Fibroblast of lung (primary cell): Measurements from ENCODE around the gene CTSC. TPM values are rescaled to one million over a fixed set of nuclear protein-coding genes. Genes with fewer than 3 reads are reported as not detected.

Experiments used
- DNase-seq, 2 donors: peaks; one replicate each; pipeline versions ENCODE4 v3.0.0 to v3.0.0-alpha.2; 2010; ENCODE audit warnings: low read depth in 2 of 2
- H2AFZ ChIP-seq: 2 replicates; pipeline ENCODE4 v1.5.1; 2012; ENCODE audit warnings: low read length, control low read depth, inconsistent platforms
- H3K27ac ChIP-seq: 2 replicates; pipeline ENCODE4 v1.5.1; 2011; ENCODE audit warnings: low read length, control low read depth; ENCODE audit not compliant: insufficient read depth
- H3K27me3 ChIP-seq: 2 replicates; pipeline ENCODE4 v1.5.1; 2011; ENCODE audit warnings: mild to moderate bottlenecking, low read length; ENCODE audit not compliant: control insufficient read depth, insufficient read depth
- H3K36me3 ChIP-seq: 2 replicates; pipeline ENCODE4 v1.5.1; 2011; ENCODE audit warnings: low read length; ENCODE audit not compliant: control insufficient read depth, insufficient read depth
- H3K4me1 ChIP-seq: 2 replicates; pipeline ENCODE4 v1.5.1; 2011; ENCODE audit warnings: low read length; ENCODE audit not compliant: control insufficient read depth, insufficient read depth; ENCODE audit errors: extremely low read depth
- H3K4me2 ChIP-seq: 2 replicates; pipeline ENCODE4 v1.5.1; 2011; ENCODE audit warnings: low read length, control low read depth; ENCODE audit not compliant: insufficient read depth; ENCODE audit errors: extremely low read depth
- H3K4me3 ChIP-seq, 4 experiments: fragments of 200-600 bp in 1 of 4; sonication (generic) in 1 of 4; replicated peaks in 1 of 4; 2 replicates each; pipeline ENCODE4 v1.5.1; 2011 to 2016; ENCODE audit warnings: low read length in 4 of 4, low read depth in 3 of 4, mild to moderate bottlenecking in 3 of 4, control low read depth in 2 of 4, inconsistent platforms in 1 of 4, mixed read lengths in 1 of 4; ENCODE audit not compliant: insufficient read depth in 1 of 4; ENCODE audit errors: control extremely low read depth in 1 of 4
- H3K79me2 ChIP-seq: 2 replicates; pipeline ENCODE4 v1.5.1; 2012; ENCODE audit warnings: mild to moderate bottlenecking, low read length, inconsistent platforms; ENCODE audit not compliant: control insufficient read depth, insufficient read depth
- H3K9ac ChIP-seq: 2 replicates; pipeline ENCODE4 v1.5.1; 2011; ENCODE audit warnings: mild to moderate bottlenecking, low read length, control low read depth; ENCODE audit not compliant: insufficient read depth
- H3K9me3 ChIP-seq: 2 replicates; pipeline ENCODE4 v1.5.1; 2012; ENCODE audit warnings: low read depth, low read length; ENCODE audit not compliant: control insufficient read depth, insufficient read depth
- H4K20me1 ChIP-seq: 2 replicates; pipeline ENCODE4 v1.5.1; 2011; ENCODE audit warnings: low read length; ENCODE audit not compliant: control insufficient read depth, insufficient read depth; ENCODE audit errors: extremely low read depth
- CTCF ChIP-seq, 2 donors: IDR thresholded peaks in 1 of 2; conservative IDR thresholded peaks in 1 of 2; 1 replicate in 1 of 2; 2 replicates in 1 of 2; pipeline ENCODE4 v1.5.1; 2011 to 2012; ENCODE audit warnings: low read length in 2 of 2, control low read depth in 1 of 2, inconsistent platforms in 1 of 2, low read depth in 1 of 2, mild to moderate bottlenecking in 1 of 2
- EZH2 ChIP-seq: IDR thresholded peaks from 2 replicates; pipeline ENCODE4 v1.5.1; 2012; ENCODE audit warnings: low read length, control low read depth, mild to moderate bottlenecking; ENCODE audit errors: missing control alignments
- polyA plus RNA-seq, 2 donors: library from polyadenylated mRNA; depleted of rRNA in 1 of 2; stranded (reverse) in 1 of 2; unstranded in 1 of 2; fragments of >200 nt; gene quantifications; 2 replicates each; pipeline ENCODE4 v1.2.1, GENCODE V29; 2011 to 2012; ENCODE audit warnings: missing spikeins in 1 of 2
- total RNA-seq: library from RNA; depleted of rRNA; stranded (reverse); fragments of >200 nt; gene quantifications from 2 replicates; pipeline ENCODE4 v1.2.1, GENCODE V29; 2014

Gene CTSC
- total and polyA plus RNA-seq, 2 donors (not counting 1 experiment from before 2014, with no cell fraction given), result 75.8 to 593 TPM

DNA sequence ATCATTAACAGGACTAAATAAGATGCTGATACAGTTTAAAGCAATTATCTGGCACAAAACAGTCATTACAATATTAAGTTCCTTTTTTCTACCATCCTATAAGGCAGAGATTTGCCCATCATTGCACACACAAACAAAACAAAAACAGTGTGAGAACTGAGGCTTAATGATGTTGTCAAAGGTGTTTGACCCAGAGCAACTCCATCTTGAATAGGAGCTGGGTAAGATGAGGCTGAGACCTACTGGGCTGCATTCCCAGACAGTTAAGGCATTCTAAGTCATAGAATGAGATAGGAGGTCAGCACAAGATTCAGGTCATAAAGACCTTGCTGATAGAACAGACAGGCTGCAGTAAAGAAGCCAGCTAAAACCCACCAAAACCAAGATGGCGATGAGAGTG lies 33.2 kb downstream of the CTSC start:
- no peak overlapping the region for H2AFZ ChIP-seq
- H3K4me2 ChIP-seq, result no peak overlapping the region
- no peak for DNase-seq
- TF ChIP-seq EZH2 (no peak), CTCF (conservative IDR thresholded peaks at IDR 0.05 in 1 of 2, IDR thresholded peaks at IDR 0.05 in 1 of 2; ENCODE audit: low read depth in 1 of 2, low read length in 2 of 2) (no peak)
- H3K4me3 ChIP-seq, result no peak overlapping the region
- peaks cover 6% of the 10 kb centered on the region for H3K36me3 ChIP-seq
- no peaks in the 10 kb centered on the region for H3K4me1 ChIP-seq
- no peak overlapping the region for H3K9ac ChIP-seq
- H4K20me1 ChIP-seq, result no peaks in the 10 kb centered on the region
- H3K9me3 ChIP-seq, result no peaks in the 10 kb centered on the region
- H3K27me3 ChIP-seq, result no peaks in the 10 kb centered on the region
- no peaks in the 10 kb centered on the region for H3K79me2 ChIP-seq
- H3K27ac ChIP-seq, result no peak overlapping the region

GRCh38 chr11:88303037-88303436 lies 34.5 kb downstream of the CTSC start:
- Histone ChIP-seq H3K4me3 (no peak overlapping the region), H3K4me1 (no peaks in the 10 kb centered on the region), H3K4me2 (no peak overlapping the region), H3K27ac (no peak overlapping the region), H3K27me3 (no peaks in the 10 kb centered on the region), H3K9me3 (no peaks in the 10 kb centered on the region), H3K9ac (no peak overlapping the region), H2AFZ (no peak overlapping the region), H4K20me1 (no peaks in the 10 kb centered on the region), H3K79me2 (no peaks in the 10 kb centered on the region), H3K36me3 (peaks cover 2% of the 10 kb centered on the region)
- no peak for TF ChIP-seq CTCF (conservative IDR thresholded peaks at IDR 0.05 in 1 of 2, IDR thresholded peaks at IDR 0.05 in 1 of 2; ENCODE audit: low read depth in 1 of 2, low read length in 2 of 2)
- TF ChIP-seq EZH2, result no peak
- DNase-seq, result no peak

DNA sequence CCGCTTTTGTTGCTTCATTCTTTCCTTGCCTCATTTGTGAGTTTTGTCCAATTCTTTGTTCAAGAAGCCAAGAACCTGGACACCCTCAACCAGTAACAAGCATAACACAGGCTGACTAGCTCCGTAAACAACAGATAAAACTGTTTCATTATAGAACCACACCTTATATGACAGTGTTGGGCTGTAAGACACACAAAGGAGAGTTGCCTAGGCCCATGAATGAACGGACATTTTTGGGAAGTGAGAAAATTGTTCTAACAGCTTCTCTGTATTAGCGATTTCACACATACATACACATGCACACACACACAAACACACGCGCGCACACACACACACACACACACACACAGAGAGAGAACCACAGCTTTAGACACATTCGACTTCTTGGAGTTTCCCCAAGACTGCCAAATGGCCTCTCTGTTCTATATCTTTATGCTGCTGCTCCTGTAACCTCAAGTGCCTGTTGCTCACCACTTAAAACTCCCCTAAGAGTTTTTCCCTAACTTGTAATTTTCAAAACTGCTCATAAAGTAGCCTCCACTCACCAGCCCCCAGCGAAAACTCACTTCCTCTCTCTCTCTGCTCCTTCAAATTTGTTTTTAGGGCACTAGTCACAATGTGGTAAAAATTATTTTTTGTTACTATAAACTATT lies 35.9 kb downstream of the CTSC start:
- Histone ChIP-seq H4K20me1 (no peaks in the 10 kb centered on the region), H3K4me1 (no peaks in the 10 kb centered on the region), H3K36me3 (no peaks in the 10 kb centered on the region), H3K9ac (no peak overlapping the region), H3K4me3 (no peak overlapping the region), H3K79me2 (no peaks in the 10 kb centered on the region), H2AFZ (no peak overlapping the region), H3K27me3 (no peaks in the 10 kb centered on the region), H3K4me2 (no peak overlapping the region), H3K27ac (no peak overlapping the region), H3K9me3 (no peaks in the 10 kb centered on the region)
- peak in 1 of 2 donors; percentile 84 for DNase-seq
- TF ChIP-seq EZH2 (no peak), CTCF (conservative IDR thresholded peaks at IDR 0.05 in 1 of 2, IDR thresholded peaks at IDR 0.05 in 1 of 2; ENCODE audit: low read depth in 1 of 2, low read length in 2 of 2) (no peak)
